HepG2 (cell line): ENCODE measurements around the gene IL17RC. TPM values are rescaled to one million over a fixed set of nuclear protein-coding genes. Genes with fewer than 3 reads are reported as not detected.

ENCODE experiments used
- CCDC6 ChIP-seq: sonication (generic); formaldehyde crosslinking; IDR thresholded peaks from 2 replicates; pipeline ENCODE4 v1.8.1; 2022; ENCODE audit warnings: mild to moderate bottlenecking, missing genetic modification reagents, moderate library complexity
- GATA4 ChIP-seq: sonication (generic); IDR thresholded peaks from 2 replicates; pipeline ENCODE4 v1.6.1; 2016; ENCODE audit warnings: antibody characterized with exemption, low read depth, borderline replicate concordance
- GFI1 ChIP-seq: sonication (generic); formaldehyde crosslinking; IDR thresholded peaks from 2 replicates; pipeline ENCODE4 v1.5.0; 2020; ENCODE audit warnings: missing genetic modification reagents, mild to moderate bottlenecking, borderline replicate concordance
- HDAC6 ChIP-seq: fragments of 200-600 bp; sonication (generic); IDR thresholded peaks from 2 replicates; pipeline ENCODE4 v1.7.0; 2017; ENCODE audit warnings: mild to moderate bottlenecking, antibody characterized with exemption, low read length, low read depth
- HIVEP1 ChIP-seq: sonication (generic); formaldehyde crosslinking; IDR thresholded peaks from 2 replicates; pipeline ENCODE4 v1.4.0; 2020; ENCODE audit warnings: mild to moderate bottlenecking, missing genetic modification reagents
- MAZ ChIP-seq, 2 experiments: sonication (generic) in 1 of 2; formaldehyde crosslinking in 1 of 2; IDR thresholded peaks; 2 replicates each; pipeline versions ENCODE4 v1.5.0 to v1.6.1; 2012 to 2020; ENCODE audit warnings: low read depth in 2 of 2, mild to moderate bottlenecking in 2 of 2, borderline replicate concordance in 1 of 2, improper control_type of control experiment in 1 of 2, low read length in 1 of 2, missing genetic modification reagents in 1 of 2, moderate library complexity in 1 of 2
- MXD4 ChIP-seq: IDR thresholded peaks from 2 replicates; pipeline ENCODE4 v1.6.1; 2016; ENCODE audit warnings: mild to moderate bottlenecking, missing biosample characterization, missing genetic modification reagents
- MZF1 ChIP-seq: sonication (generic); formaldehyde crosslinking; IDR thresholded peaks from 2 replicates; pipeline ENCODE4 v1.8.1; 2023; ENCODE audit warnings: mild to moderate bottlenecking, missing genetic modification reagents, borderline replicate concordance
- NCOA1 ChIP-seq: sonication (generic); formaldehyde crosslinking; IDR thresholded peaks from 2 replicates; pipeline ENCODE4 v1.9.0; 2021; ENCODE audit warnings: missing genetic modification reagents
- NRL ChIP-seq: sonication (generic); formaldehyde crosslinking; IDR thresholded peaks from 2 replicates; pipeline ENCODE4 v1.5.0; 2020; ENCODE audit warnings: missing genetic modification reagents, mild to moderate bottlenecking, moderate library complexity, borderline replicate concordance
- RBM22 ChIP-seq: fragments of 200-400 bp; formaldehyde crosslinking; optimal IDR thresholded peaks from 2 replicates; pipeline ENCODE3; 2017; ENCODE audit warnings: mild to moderate bottlenecking, low read length, moderate library complexity
- REXO4 ChIP-seq: sonication (generic); formaldehyde crosslinking; IDR thresholded peaks from 2 replicates; pipeline ENCODE4 v1.8.0; 2022; ENCODE audit warnings: missing genetic modification reagents, mild to moderate bottlenecking, borderline replicate concordance
- TEAD3 ChIP-seq: optimal IDR thresholded peaks from 2 replicates; pipeline ENCODE3; 2016; ENCODE audit warnings: borderline replicate concordance
- ZBTB20 ChIP-seq: sonication (generic); formaldehyde crosslinking; IDR thresholded peaks from 2 replicates; pipeline ENCODE4 v1.8.1; 2023; ENCODE audit warnings: missing genetic modification reagents, low read depth, mild to moderate bottlenecking, borderline replicate concordance
- ZFAT ChIP-seq: sonication (generic); formaldehyde crosslinking; conservative IDR thresholded peaks from 2 replicates; pipeline ENCODE4 v1.8.1; 2023; ENCODE audit warnings: missing genetic modification reagents, inconsistent platforms
- ZNF367 ChIP-seq: sonication (generic); formaldehyde crosslinking; IDR thresholded peaks from 2 replicates; pipeline ENCODE4 v1.4.0; 2020; ENCODE audit warnings: missing genetic modification reagents, borderline replicate concordance
- ZNF546 ChIP-seq: sonication (generic); formaldehyde crosslinking; conservative IDR thresholded peaks from 2 replicates; pipeline ENCODE4 v1.8.1; 2023; ENCODE audit warnings: mild to moderate bottlenecking, missing genetic modification reagents
- ZNF563 ChIP-seq: sonication (generic); formaldehyde crosslinking; IDR thresholded peaks from 2 replicates; pipeline ENCODE4 v1.8.0; 2022; ENCODE audit warnings: mild to moderate bottlenecking, moderate library complexity, missing genetic modification reagents
- ZNF569 ChIP-seq: sonication (generic); formaldehyde crosslinking; IDR thresholded peaks from 2 replicates; pipeline ENCODE4 v1.5.0; 2020; ENCODE audit warnings: mild to moderate bottlenecking, missing genetic modification reagents, moderate library complexity, borderline replicate concordance
- ZNF615 ChIP-seq: sonication (generic); formaldehyde crosslinking; IDR thresholded peaks from 2 replicates; pipeline ENCODE4 v1.5.0; 2020; ENCODE audit warnings: mild to moderate bottlenecking, missing genetic modification reagents, borderline replicate concordance
- ZNF709 ChIP-seq: sonication (generic); formaldehyde crosslinking; IDR thresholded peaks from 2 replicates; pipeline ENCODE4 v1.5.0; 2020; ENCODE audit warnings: mild to moderate bottlenecking, missing genetic modification reagents
- polyA plus RNA-seq, 8 experiments: library from polyadenylated mRNA; depleted of rRNA in 3 of 8; stranded (reverse) in 7 of 8; unstranded in 1 of 8; fragments of >200 nt; fragmentation: Illumina TruSeq in 4 of 8; extraction: Trizol in 4 of 8; gene quantifications; 2 replicates each; pipeline versions ENCODE4 v1.2.1 to v1.2.3, GENCODE V29; 2011 to 2016; ENCODE audit warnings: low read depth in 4 of 8, missing spikeins in 1 of 8, mixed read lengths in 1 of 8; ENCODE audit not compliant: insufficient read depth in 1 of 8
- total RNA-seq, 5 experiments: library from RNA; depleted of rRNA; stranded (reverse); fragments of >200 nt; fragmentation: Illumina TruSeq; extraction: Trizol; gene quantifications; 2 replicates each; pipeline ENCODE4 v1.2.3, GENCODE V29; 2016; ENCODE audit warnings: low read depth in 1 of 5
- TF ChIP-seq, protein P1 (sequence below), 2 experiments: fragments of 450-650 bp in 1 of 2; sonication (generic) in 1 of 2; formaldehyde crosslinking; IDR thresholded peaks; 2 replicates each; pipeline versions ENCODE4 v1.5.0 to v1.8.0; 2020 to 2022; ENCODE audit warnings: mild to moderate bottlenecking in 1 of 2, missing genetic modification reagents in 1 of 2
- TF ChIP-seq, protein P2 (sequence below): IDR thresholded peaks from 2 replicates; pipeline ENCODE4 v1.6.1; 2016; ENCODE audit warnings: mild to moderate bottlenecking
- TF ChIP-seq, protein P3 (sequence below): sonication (generic); formaldehyde crosslinking; IDR thresholded peaks from 2 replicates; pipeline ENCODE4 v1.8.1; 2023; ENCODE audit warnings: missing genetic modification reagents, inconsistent platforms, borderline replicate concordance

IL17RC gene
- total and polyA plus RNA-seq, 2 of the 13 experiments (the other 11 are each of a cell fraction or from before 2014, with no cell fraction given), result 20.7 to 24.0 TPM

DNA sequence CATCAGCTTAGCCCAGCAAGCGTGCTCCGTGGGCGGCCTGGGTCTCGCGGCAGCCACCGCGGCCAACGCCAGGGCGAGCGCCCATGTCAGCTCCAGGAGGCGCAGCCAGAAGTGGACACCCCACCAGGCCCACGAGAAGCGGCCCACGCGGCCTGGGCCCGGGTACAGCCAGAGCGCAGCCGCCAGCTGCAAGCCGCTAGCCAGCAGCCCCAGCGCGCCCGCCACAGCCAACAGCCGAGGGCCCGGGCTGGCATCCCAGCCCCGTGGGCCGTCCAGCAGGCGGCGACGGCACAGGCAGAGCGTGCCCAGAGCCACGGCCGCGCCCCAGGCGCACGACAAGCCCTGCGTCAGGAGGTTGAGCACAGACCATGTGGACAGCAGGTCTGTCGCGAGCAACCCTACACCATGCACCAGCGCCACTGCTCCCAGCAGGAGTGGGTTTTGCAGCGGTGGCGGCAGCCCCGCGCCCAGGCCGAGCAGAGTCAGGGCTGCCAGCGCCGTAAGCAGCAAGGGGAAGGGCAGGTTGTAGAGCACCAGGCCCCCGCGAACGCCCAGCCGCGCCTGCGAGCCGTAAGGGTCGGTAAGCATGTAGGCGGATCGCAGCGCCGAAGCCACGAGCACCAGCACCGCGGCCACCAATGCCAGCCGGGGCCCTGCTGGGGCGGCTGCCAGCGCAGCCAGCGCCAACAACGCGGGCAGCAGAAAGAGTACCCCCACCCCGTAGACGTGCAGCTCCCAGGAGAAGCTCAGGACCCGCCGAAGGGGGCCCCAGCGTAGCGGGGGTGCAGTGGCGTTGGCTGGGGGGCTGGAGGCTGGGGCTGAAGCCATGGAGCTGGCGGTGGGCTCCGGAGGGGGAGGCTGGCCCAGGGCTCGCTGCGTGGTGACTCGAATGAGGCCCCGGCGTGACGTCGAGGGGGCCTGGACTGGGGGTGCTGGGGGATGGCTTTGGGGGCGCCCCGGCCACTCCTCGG lies 30.4 kb downstream of the IL17RC start (continued):
- TF ChIP-seq ZNF563 (CRISPR knock-in tag) (peak; percentile 40; the same call in 1 of the 2 replicates), MZF1 (no peak), ZNF367 (no peak), RBM22 (no peak), ZNF546 (CRISPR knock-in tag) (peak; percentile 70; the same call in 1 of the 2 replicates), MAZ (IDR thresholded peaks at IDR 0.05; ENCODE audit: borderline replicate concordance, low read depth, low read length) (no peak), MAZ (CRISPR knock-in tag; IDR thresholded peaks at IDR 0.05; ENCODE audit: low read depth) (peak; percentile 66), HDAC6 (no peak), CCDC6 (CRISPR knock-in tag) (no peak), ZFAT (CRISPR knock-in tag) (0 out of 2 replicates have a peak, but pooled peaks have one; percentile 72), GFI1 (CRISPR knock-in tag) (peak; percentile 62), REXO4 (CRISPR knock-in tag) (peak; percentile 92), HIVEP1 (CRISPR knock-in tag) (peak; percentile 51; the same call in 1 of the 2 replicates), TEAD3 (peak; percentile 74), ZNF709 (CRISPR knock-in tag) (peak; percentile 23), ZNF569 (CRISPR knock-in tag) (no peak), ZBTB20 (CRISPR knock-in tag) (no peak), GATA4 (no peak), NCOA1 (CRISPR knock-in tag) (peak; percentile 80; the same call in 1 of the 2 replicates), MXD4 (CRISPR knock-in tag) (peak; percentile 97), ZNF615 (CRISPR knock-in tag) (0 out of 2 replicates have a peak, but pooled peaks have one; percentile 40), NRL (no peak)
- TF ChIP-seq, protein P1, sequence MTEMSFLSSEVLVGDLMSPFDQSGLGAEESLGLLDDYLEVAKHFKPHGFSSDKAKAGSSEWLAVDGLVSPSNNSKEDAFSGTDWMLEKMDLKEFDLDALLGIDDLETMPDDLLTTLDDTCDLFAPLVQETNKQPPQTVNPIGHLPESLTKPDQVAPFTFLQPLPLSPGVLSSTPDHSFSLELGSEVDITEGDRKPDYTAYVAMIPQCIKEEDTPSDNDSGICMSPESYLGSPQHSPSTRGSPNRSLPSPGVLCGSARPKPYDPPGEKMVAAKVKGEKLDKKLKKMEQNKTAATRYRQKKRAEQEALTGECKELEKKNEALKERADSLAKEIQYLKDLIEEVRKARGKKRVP (CRISPR knock-in tag; IDR thresholded peaks at IDR 0.05), result peak in 1 of 2 experiments; percentile 48; a peak in 2 of 4 replicates
- TF ChIP-seq, protein P2, sequence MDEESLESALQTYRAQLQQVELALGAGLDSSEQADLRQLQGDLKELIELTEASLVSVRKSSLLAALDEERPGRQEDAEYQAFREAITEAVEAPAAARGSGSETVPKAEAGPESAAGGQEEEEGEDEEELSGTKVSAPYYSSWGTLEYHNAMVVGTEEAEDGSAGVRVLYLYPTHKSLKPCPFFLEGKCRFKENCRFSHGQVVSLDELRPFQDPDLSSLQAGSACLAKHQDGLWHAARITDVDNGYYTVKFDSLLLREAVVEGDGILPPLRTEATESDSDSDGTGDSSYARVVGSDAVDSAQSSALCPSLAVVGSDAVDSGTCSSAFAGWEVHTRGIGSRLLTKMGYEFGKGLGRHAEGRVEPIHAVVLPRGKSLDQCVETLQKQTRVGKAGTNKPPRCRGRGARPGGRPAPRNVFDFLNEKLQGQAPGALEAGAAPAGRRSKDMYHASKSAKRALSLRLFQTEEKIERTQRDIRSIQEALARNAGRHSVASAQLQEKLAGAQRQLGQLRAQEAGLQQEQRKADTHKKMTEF (CRISPR knock-in tag), result peak; percentile 36; the same call in 1 of the 2 replicates
- TF ChIP-seq, protein P3, sequence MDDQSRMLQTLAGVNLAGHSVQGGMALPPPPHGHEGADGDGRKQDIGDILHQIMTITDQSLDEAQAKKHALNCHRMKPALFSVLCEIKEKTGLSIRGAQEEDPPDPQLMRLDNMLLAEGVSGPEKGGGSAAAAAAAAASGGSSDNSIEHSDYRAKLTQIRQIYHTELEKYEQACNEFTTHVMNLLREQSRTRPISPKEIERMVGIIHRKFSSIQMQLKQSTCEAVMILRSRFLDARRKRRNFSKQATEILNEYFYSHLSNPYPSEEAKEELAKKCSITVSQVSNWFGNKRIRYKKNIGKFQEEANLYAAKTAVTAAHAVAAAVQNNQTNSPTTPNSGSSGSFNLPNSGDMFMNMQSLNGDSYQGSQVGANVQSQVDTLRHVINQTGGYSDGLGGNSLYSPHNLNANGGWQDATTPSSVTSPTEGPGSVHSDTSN (CRISPR knock-in tag), result no peak; the same call in 1 of the 2 replicates
